Posterior vena cava (tissue), 2 donors: Measurements from ENCODE around the gene TCF4. TPM values are rescaled to one million over a fixed set of nuclear protein-coding genes. Genes with fewer than 3 reads are reported as not detected.

ENCODE experiments used
- DNase-seq: peaks from one replicate; pipeline ENCODE4 v3.0.0-alpha.2; 2020; ENCODE audit warnings: low spot score
- intact Hi-C, 2 donors: fragments of 100-400 bp; cut with DNase I; formaldehyde crosslinking; loops; one replicate each; pipeline versions ENCODE4 v1.14.1 to v1.14.2; 2022 to 2023
- total RNA-seq, 2 donors: library from RNA; stranded (reverse); fragmentation: NEBNext Ultra II Directional; extraction: Animal tissue kit (Norgen Biotek cat#: 25700); gene quantifications; one replicate each; pipeline ENCODE4 v1.2.1, GENCODE V29; 2021
- donor health status: DM: yes; HTN: yes; CAD: no.
- donor health status: DM: yes; HTN: yes; CAD: no.

TCF4 gene
- total RNA-seq, 2 donors from 2014 or later: 85.5 to 98.7 TPM

- intact Hi-C loops: loop anchor here (5.0 to 10.0 kb wide), 2 partner anchors 174 to 182 kb away; no protein-coding TSS in a partner anchor
These were observed 1.0 kb upstream of the TCF4 start for GRCh38 chr18:55588870-55589595.

GRCh38 chr18:55587418-55588110, 428 bp downstream of the TCF4 start:
- intact Hi-C loops: loop anchor here (5.0 to 10.0 kb wide), 2 partner anchors 173 to 180 kb away; no protein-coding TSS in a partner anchor

More at GRCh38 chr18:55588870-55589595, 1.0 kb upstream of the TCF4 start:
- DNase-seq: no peak

GRCh38 chr18:55585920-55586561, 2.0 kb downstream of the TCF4 start:
- intact Hi-C loops: loop anchor here (5.0 to 10.0 kb wide), 2 partner anchors 171 to 179 kb away; no protein-coding TSS in a partner anchor
- no peak for DNase-seq

More at GRCh38 chr18:55587418-55588110, 428 bp downstream of the TCF4 start:
- DNase-seq: no peak

- intact Hi-C loops: loop anchor here (5.0 to 10.0 kb wide), 2 partner anchors 170 to 178 kb away; no protein-coding TSS in a partner anchor
- no peak for DNase-seq
These were observed 2.7 kb downstream of the TCF4 start for GRCh38 chr18:55585065-55585919.

GRCh38 chr18:55584201-55584600, 3.8 kb downstream of the TCF4 start:
- intact Hi-C loops: loop anchor here in 1 of 2 donors (10.0 kb wide), 1 partner anchor 169 kb away; no protein-coding TSS in a partner anchor
- no peak for DNase-seq

GRCh38 chr18:55582325-55582724, 5.7 kb downstream of the TCF4 start:
- intact Hi-C loops: loop anchor here in 1 of 2 donors (10.0 kb wide), 1 partner anchor 168 kb away; no protein-coding TSS in a partner anchor

GRCh38 chr18:55579501-55580270, 8.3 kb downstream of the TCF4 start:
- DNase-seq: no peak
- intact Hi-C loops: loop anchor here in 1 of 2 donors (10.0 kb wide), 1 partner anchor 165 kb away; no protein-coding TSS in a partner anchor

More at GRCh38 chr18:55582325-55582724, 5.7 kb downstream of the TCF4 start:
- no peak for DNase-seq

- no peak for DNase-seq
- intact Hi-C loops: no loop called here
These were observed 10.0 kb downstream of the TCF4 start for GRCh38 chr18:55577812-55578539.

GRCh38 chr18:55576001-55576400, 12.0 kb downstream of the TCF4 start:
- intact Hi-C loops: no loop called here
- no peak for DNase-seq

GRCh38 chr18:55575066-55575465, 12.9 kb downstream of the TCF4 start:
- DNase-seq: no peak
- intact Hi-C loops: no loop called here

GRCh38 chr18:55573386-55573785, 14.6 kb downstream of the TCF4 start:
- no peak for DNase-seq

GRCh38 chr18:55570966-55571365, 17.0 kb downstream of the TCF4 start:
- no peak for DNase-seq
- intact Hi-C loops: no loop called here

More at GRCh38 chr18:55573386-55573785, 14.6 kb downstream of the TCF4 start:
- intact Hi-C loops: no loop called here

GRCh38 chr18:55566456-55566935, 21.5 kb downstream of the TCF4 start:
- DNase-seq: no peak
- intact Hi-C loops: no loop called here

GRCh38 chr18:55559739-55560138, 28.3 kb downstream of the TCF4 start:
- intact Hi-C loops: no loop called here
- DNase-seq: no peak

GRCh38 chr18:55557211-55557610, 30.8 kb downstream of the TCF4 start:
- no peak for DNase-seq
- intact Hi-C loops: no loop called here

GRCh38 chr18:55555395-55556027, 32.5 kb downstream of the TCF4 start:
- no peak for DNase-seq
- intact Hi-C loops: no loop called here
